ES-I3 (cell line): Measurements from ENCODE around the gene TRMT13.

ENCODE experiments used
- H3K36me3 ChIP-seq: 2 replicates; pipeline ENCODE4 v1.6.1; 2013; ENCODE audit warnings: mild to moderate bottlenecking, low read length, control low read depth, moderate library complexity; ENCODE audit not compliant: insufficient read depth
- H3K4me1 ChIP-seq: 2 replicates; pipeline ENCODE4 v1.6.1; 2013; ENCODE audit warnings: mild to moderate bottlenecking, control low read depth, low read length; ENCODE audit not compliant: insufficient read depth
- H3K9ac ChIP-seq: 2 replicates; pipeline ENCODE4 v1.6.1; 2013; ENCODE audit warnings: low read depth, mild to moderate bottlenecking, low read length, moderate library complexity
- H3K9me3 ChIP-seq: 2 replicates; pipeline ENCODE4 v1.6.1; 2013; ENCODE audit warnings: mild to moderate bottlenecking, low read length, moderate library complexity; ENCODE audit not compliant: control insufficient read depth, insufficient read depth

Gene TRMT13

GRCh38 chr1:100137602-100138001 is 4.6 kb downstream of the TRMT13 start:
- Histone ChIP-seq H3K4me1 (no peaks in the 10 kb centered on the region), H3K36me3 (peaks cover 6% of the 10 kb centered on the region), H3K9me3 (no peaks in the 10 kb centered on the region), H3K9ac (no peak overlapping the region)

GRCh38 chr1:100141192-100141591 is 8.2 kb downstream of the TRMT13 start:
- Histone ChIP-seq H3K9ac (no peak overlapping the region), H3K9me3 (no peaks in the 10 kb centered on the region), H3K36me3 (peaks cover 6% of the 10 kb centered on the region), H3K4me1 (no peaks in the 10 kb centered on the region)

- H3K9ac ChIP-seq: no peak overlapping the region
- no peaks in the 10 kb centered on the region for H3K9me3 ChIP-seq
- no peaks in the 10 kb centered on the region; the same call in 1 of the 2 replicates for H3K4me1 ChIP-seq
- peaks cover 6% of the 10 kb centered on the region for H3K36me3 ChIP-seq
These were observed 9.4 kb downstream of the TRMT13 start for GRCh38 chr1:100142343-100142742.

- peaks cover 4% of the 10 kb centered on the region for H3K36me3 ChIP-seq
- H3K9me3 ChIP-seq: no peaks in the 10 kb centered on the region
- no peaks in the 10 kb centered on the region; the same call in 1 of the 2 replicates for H3K4me1 ChIP-seq
- H3K9ac ChIP-seq: no peak overlapping the region
These were observed 12.2 kb downstream of the TRMT13 start for GRCh38 chr1:100145116-100145515.

- no peaks in the 10 kb centered on the region; the same call in 1 of the 2 replicates for H3K4me1 ChIP-seq
- no peak overlapping the region for H3K9ac ChIP-seq
- H3K9me3 ChIP-seq: no peaks in the 10 kb centered on the region
- H3K36me3 ChIP-seq: no peaks in the 10 kb centered on the region
These were observed 14.0 kb downstream of the TRMT13 start for GRCh38 chr1:100146958-100147357.

- Histone ChIP-seq H3K4me1 (no peaks in the 10 kb centered on the region; the same call in 1 of the 2 replicates), H3K36me3 (no peaks in the 10 kb centered on the region), H3K9ac (no peak overlapping the region), H3K9me3 (no peaks in the 10 kb centered on the region)
These were observed 14.9 kb downstream of the TRMT13 start for GRCh38 chr1:100147875-100148274.

GRCh38 chr1:100151679-100152078 is 18.7 kb downstream of the TRMT13 start:
- Histone ChIP-seq H3K36me3 (no peaks in the 10 kb centered on the region), H3K9ac (no peak overlapping the region), H3K9me3 (no peaks in the 10 kb centered on the region), H3K4me1 (no peaks in the 10 kb centered on the region; the same call in 1 of the 2 replicates)

GRCh38 chr1:100152271-100152670 is 19.3 kb downstream of the TRMT13 start:
- no peaks in the 10 kb centered on the region for H3K9me3 ChIP-seq
- no peak overlapping the region for H3K9ac ChIP-seq
- H3K36me3 ChIP-seq: no peaks in the 10 kb centered on the region
- no peaks in the 10 kb centered on the region; the same call in 1 of the 2 replicates for H3K4me1 ChIP-seq

GRCh38 chr1:100162881-100163280 is 29.9 kb downstream of the TRMT13 start:
- H3K9me3 ChIP-seq: no peaks in the 10 kb centered on the region
- H3K36me3 ChIP-seq: no peaks in the 10 kb centered on the region
- H3K9ac ChIP-seq: no peak overlapping the region
- no peaks in the 10 kb centered on the region for H3K4me1 ChIP-seq

- Histone ChIP-seq H3K36me3 (no peaks in the 10 kb centered on the region), H3K9me3 (no peaks in the 10 kb centered on the region), H3K4me1 (no peaks in the 10 kb centered on the region), H3K9ac (no peak overlapping the region)
These were observed 31.3 kb downstream of the TRMT13 start for GRCh38 chr1:100164216-100164615.

- H3K9me3 ChIP-seq: no peaks in the 10 kb centered on the region; the same call in 1 of the 2 replicates
- H3K9ac ChIP-seq: no peak overlapping the region
- no peaks in the 10 kb centered on the region for H3K36me3 ChIP-seq
- H3K4me1 ChIP-seq: no peaks in the 10 kb centered on the region
These were observed 31.7 kb downstream of the TRMT13 start for GRCh38 chr1:100164702-100165101.

- Histone ChIP-seq H3K9me3 (no peaks in the 10 kb centered on the region; the same call in 1 of the 2 replicates), H3K9ac (no peak overlapping the region), H3K36me3 (no peaks in the 10 kb centered on the region), H3K4me1 (no peaks in the 10 kb centered on the region)
These were observed 35.1 kb downstream of the TRMT13 start for GRCh38 chr1:100168051-100168450.

GRCh38 chr1:100177295-100178041 is 44.5 kb downstream of the TRMT13 start:
- no peaks in the 10 kb centered on the region for H3K9me3 ChIP-seq
- H3K4me1 ChIP-seq: no peaks in the 10 kb centered on the region
- no peaks in the 10 kb centered on the region for H3K36me3 ChIP-seq
- no peak overlapping the region for H3K9ac ChIP-seq

- Histone ChIP-seq H3K9me3 (no peaks in the 10 kb centered on the region), H3K9ac (no peak within 1 kb of the TSS), H3K4me1 (no peaks in the 10 kb centered on the region), H3K36me3 (no peaks in the 10 kb centered on the region)
These were observed 45.1 kb downstream of the TRMT13 start, which contains the start of gene LRRC39 for GRCh38 chr1:100178091-100178490. Gene LRRC39, minus strand, starts transcription at chr1:100178256. Its CDS starts 9,740 bp downstream, at chr1:100168516.

- Histone ChIP-seq H3K4me1 (no peaks in the 10 kb centered on the region), H3K9ac (no peak overlapping the region), H3K9me3 (no peaks in the 10 kb centered on the region), H3K36me3 (no peaks in the 10 kb centered on the region)
These were observed 50.4 kb downstream of the TRMT13 start for GRCh38 chr1:100183370-100183769.
